GM18505 (cell line): ENCODE measurements around the gene A1CF.

ENCODE experiments used
- ATAC-seq: cut with Tn5 transposase; IDR thresholded peaks from one replicate; pipeline ENCODE4 v1.9.1; 2021; ENCODE audit not compliant: unreplicated experiment
- POLR2A ChIP-seq: IDR thresholded peaks from 4 replicates; pipeline ENCODE4 v1.6.1; 2011; ENCODE audit warnings: borderline replicate concordance; ENCODE audit not compliant: insufficient read depth, insufficient read length; ENCODE audit errors: extremely low read depth

The A1CF gene

GRCh38 chr10:50851884-50852671, 33.3 kb downstream of the A1CF start:
- no peak for ATAC-seq
- TF ChIP-seq POLR2A: no peak

GRCh38 chr10:50850578-50851230, 34.7 kb downstream of the A1CF start:
- TF ChIP-seq POLR2A: no peak
- ATAC-seq: no peak

GRCh38 chr10:50846753-50847152, 38.7 kb downstream of the A1CF start:
- ATAC-seq: no peak

GRCh38 chr10:50837095-50837494, 48.3 kb downstream of the A1CF start:
- no peak for TF ChIP-seq POLR2A
- no peak for ATAC-seq

More at GRCh38 chr10:50846753-50847152, 38.7 kb downstream of the A1CF start:
- TF ChIP-seq POLR2A: no peak

- no peak for ATAC-seq
- no peak for TF ChIP-seq POLR2A
Observed at GRCh38 chr10:50832171-50832751, 53.2 kb downstream of the A1CF start.

- TF ChIP-seq POLR2A: no peak
- no peak for ATAC-seq
Observed at GRCh38 chr10:50830066-50830465, 55.4 kb downstream of the A1CF start.

GRCh38 chr10:50824782-50825181, 60.6 kb downstream of the A1CF start:
- ATAC-seq: no peak
- TF ChIP-seq POLR2A: no peak

- ATAC-seq: no peak
- no peak for TF ChIP-seq POLR2A
Observed at GRCh38 chr10:50823789-50824188, 61.6 kb downstream of the A1CF start.

- ATAC-seq: no peak
Observed at GRCh38 chr10:50809596-50809995, 75.8 kb downstream of the A1CF start.

GRCh38 chr10:50807851-50808776, 77.3 kb downstream of the A1CF start:
- ATAC-seq: no peak
- no peak for TF ChIP-seq POLR2A

More at GRCh38 chr10:50809596-50809995, 75.8 kb downstream of the A1CF start:
- TF ChIP-seq POLR2A: no peak

- ATAC-seq: no peak
- TF ChIP-seq POLR2A: no peak
Observed at GRCh38 chr10:50805981-50806622, 79.3 kb downstream of the A1CF start.

- ATAC-seq: no peak
- no peak for TF ChIP-seq POLR2A
Observed at GRCh38 chr10:50799595-50799994, 85.8 kb downstream of the A1CF start.
